NCI-H2171 treated with DMSO at 0.1 percent for 48 hours (cell line): Measurements from ENCODE around the gene GMEB2.
A peak's percentile ranks its signal among the peaks of the same experiment; 100 is the strongest.
"Not testable (repeated sequence)": the region's sequence is repeated elsewhere in the genome, so short reads cannot be mapped to it uniquely, and the experiment has no call there.

Experiments used
- DNase-seq: peaks from one replicate; lab custom pipeline; 2025; lab: John Stamatoyannopoulos, UW

Gene GMEB2

GRCh38 chr20:63626424-63627128 is at the start of gene GMEB2:
Gene GMEB2, minus strand, starts transcription at chr20:63627101. Its CDS starts 7,704 bp downstream, at chr20:63619397.
- peak; percentile 84 for DNase-seq

GRCh38 chr20:63675681-63676368 is 48.9 kb upstream of the GMEB2 start:
- no peak for DNase-seq

DNA sequence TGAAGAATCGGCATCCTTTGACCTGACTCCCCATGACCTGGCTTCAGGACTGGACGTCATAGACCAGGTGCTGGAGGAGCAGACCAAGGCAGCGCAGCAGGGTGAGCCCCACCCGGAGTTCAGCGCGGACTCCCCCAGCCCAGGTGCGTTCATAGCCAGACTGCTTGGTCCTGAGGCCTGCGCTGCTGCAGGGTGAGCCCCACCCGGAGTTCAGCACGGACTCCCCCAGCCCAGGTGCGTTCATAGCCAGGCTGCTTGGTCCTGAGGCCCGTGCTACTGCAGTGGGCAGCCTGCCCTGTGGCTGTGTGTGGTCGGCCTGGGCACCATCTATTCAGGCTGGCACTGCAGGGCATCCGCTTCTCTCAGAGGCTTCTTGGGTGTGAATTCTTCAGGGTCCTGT is 47.0 kb upstream of the GMEB2 start:
- no peak for DNase-seq

DNA sequence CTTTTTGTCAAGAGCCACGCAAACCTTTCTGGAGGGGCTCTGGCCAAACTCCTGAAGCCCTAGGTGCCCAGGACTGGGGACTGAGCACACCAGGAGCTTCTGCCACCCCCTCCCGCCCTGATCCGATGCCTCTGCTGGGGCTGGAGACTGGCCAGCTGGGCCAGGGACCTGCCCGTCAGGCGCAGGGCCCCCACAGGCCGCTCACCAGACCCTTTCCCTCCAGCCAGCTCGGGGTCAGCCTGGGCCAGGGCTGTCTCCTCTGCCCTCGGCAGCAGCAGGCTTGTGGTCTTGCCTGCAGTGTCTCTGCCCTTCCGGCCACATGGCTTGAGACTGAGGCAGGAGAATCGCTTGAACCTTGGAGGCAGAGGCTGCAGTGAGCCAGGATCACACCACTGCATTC is 45.8 kb upstream of the GMEB2 start:
- DNase-seq: no peak

- not testable (repeated sequence) for DNase-seq
Observed at GRCh38 chr20:63671695-63672094, 44.8 kb upstream of the GMEB2 start.

- DNase-seq: no peak
Observed at GRCh38 chr20:63668351-63668750, 41.5 kb upstream of the GMEB2 start.

DNA sequence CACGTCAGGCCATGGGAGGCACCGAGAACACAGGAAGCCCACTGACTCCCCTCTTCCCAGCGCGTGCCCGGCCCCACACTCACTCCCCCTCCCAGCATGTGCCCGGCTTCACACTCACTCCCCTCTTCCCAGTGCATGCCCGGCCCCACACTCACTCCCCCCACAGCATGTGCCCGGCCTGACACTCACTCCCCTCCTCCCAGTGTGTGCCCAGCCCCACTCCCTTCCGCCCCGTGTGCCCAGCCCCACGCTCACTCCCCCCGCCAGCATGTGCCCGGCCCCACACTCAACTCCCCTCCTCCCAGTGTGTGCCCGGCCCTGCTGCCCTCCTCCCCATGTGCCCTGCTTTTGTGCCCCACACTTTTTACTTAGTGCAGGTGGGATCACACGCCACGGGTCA is 41.0 kb upstream of the GMEB2 start:
- no peak for DNase-seq

GRCh38 chr20:63665708-63666107 is 38.8 kb upstream of the GMEB2 start:
- DNase-seq: no peak

DNA sequence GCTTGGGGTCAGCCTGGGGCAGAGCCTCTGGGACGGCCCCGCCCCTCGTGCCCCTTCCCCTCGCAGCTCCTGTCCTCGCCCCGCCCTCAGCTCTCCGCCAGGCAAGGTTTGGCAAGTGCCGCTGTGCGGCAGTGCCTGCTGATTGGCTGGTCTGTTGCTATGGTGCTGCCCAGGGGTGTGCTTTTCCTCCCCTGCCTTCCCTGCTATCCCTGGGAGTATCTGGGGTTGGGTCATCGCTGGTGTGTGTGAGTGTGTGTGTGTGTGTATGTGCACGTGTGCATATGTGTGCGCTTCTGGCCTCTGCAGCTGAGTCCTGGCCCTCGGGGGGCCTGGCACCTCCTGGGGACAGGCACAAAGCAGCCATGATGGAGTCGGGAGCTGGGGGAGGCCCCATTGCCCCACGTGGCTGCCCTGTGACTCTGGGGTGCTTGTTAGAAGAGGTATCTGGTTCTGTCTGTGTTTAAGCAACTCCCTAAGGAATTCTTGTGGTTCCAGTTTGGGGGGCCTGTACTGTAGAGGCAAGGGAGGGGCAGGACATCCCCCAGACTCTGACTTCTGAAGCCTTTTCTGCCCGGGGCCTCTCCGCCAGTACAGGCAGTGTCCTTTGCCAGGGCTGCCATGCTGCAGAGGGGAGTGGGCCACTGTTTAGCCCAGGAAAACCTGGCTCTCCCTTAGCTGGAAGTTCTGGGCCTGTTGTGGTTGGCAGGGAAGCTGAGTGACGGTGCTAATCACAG is 38.1 kb upstream of the GMEB2 start:
- DNase-seq: no peak

DNA sequence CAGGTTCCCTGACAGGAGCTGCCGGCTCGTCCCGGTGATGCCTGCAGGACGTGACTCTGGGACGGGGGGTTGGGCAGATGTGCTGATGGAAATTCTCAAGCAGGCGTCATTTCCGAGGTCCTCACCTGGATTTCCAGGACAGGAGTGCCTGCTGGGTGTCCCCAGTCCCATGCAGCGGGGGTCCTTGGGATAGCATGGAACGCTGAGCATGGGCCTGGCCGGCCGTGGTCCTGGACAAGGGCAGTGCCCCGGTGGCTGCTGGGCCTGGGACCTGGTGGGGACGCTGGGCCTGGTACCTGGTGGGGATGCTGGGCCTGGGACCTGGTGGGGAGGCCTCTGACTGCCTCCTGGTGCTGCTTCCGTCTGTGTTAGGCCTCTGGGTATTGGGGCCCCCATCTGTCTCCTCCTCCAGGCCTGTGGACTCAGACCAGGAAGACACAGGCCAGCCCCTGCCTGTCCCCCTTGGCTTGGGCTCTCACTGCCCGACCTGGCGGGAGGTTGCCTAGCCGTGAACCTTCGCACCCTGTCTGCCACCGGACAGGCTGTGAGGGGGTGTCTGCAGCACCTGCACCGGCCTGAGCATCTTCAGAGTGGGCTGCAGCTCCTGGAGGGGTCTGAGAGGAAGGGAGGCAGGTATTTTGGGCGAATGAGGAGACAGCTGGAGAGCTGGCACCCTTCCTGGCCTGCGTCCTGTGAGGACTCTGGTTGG is 37.4 kb upstream of the GMEB2 start:
- no peak for DNase-seq

DNA sequence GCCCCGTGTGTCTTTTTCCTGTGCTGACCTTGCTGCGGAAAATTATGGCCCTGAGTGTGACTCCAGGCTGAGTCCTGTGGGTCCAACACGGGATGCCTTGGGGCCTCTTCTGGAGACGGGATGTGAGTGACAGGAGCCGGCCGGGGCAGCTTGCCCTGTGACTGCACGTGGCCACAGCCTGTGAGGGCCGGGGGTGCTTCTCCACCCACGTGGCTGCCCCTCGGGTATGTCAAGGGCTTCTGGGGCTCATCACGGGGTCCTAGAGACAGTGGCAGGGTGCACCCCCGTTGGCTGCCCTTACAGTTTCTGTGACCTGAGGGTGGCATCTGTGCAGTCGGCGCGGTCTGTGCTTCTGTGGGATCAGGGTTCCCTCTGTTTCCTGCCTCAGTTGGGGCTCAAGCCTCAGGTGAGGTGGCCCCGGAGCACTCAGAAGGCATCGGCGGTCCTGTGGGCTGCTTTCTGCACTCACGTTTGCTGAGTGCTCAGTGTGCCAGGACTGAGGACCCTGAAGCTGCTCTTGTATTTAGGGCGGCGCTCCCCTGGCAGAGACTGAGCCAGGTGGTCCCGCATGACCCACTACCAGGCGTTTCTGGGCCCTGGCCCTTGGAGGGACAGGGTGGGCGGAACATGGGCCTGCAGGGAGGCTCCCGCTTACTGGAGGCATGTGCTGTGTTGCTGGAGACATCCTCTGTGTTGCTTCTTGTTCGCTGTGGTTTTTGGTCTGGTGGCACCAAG is 36.6 kb upstream of the GMEB2 start:
- no peak for DNase-seq

DNA sequence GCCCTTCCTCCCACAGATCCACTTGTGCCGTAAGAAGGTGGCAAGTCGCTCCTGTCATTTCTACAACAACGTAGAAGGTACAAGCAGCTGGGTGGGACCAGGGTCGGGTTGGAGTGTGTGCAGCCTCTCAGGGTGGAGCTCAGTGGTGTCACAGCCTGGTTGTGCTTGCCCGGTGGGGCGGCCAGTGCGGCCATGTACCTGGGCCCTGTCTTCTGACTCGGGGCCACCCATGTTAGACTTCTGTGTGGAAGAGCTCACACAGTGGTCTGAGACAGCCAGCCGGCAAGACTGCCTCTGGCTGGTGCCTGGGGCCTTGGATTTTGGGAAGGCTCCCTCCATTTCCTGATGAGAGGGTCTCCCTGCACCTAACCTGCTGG is 35.9 kb upstream of the GMEB2 start:
- no peak for DNase-seq

DNA sequence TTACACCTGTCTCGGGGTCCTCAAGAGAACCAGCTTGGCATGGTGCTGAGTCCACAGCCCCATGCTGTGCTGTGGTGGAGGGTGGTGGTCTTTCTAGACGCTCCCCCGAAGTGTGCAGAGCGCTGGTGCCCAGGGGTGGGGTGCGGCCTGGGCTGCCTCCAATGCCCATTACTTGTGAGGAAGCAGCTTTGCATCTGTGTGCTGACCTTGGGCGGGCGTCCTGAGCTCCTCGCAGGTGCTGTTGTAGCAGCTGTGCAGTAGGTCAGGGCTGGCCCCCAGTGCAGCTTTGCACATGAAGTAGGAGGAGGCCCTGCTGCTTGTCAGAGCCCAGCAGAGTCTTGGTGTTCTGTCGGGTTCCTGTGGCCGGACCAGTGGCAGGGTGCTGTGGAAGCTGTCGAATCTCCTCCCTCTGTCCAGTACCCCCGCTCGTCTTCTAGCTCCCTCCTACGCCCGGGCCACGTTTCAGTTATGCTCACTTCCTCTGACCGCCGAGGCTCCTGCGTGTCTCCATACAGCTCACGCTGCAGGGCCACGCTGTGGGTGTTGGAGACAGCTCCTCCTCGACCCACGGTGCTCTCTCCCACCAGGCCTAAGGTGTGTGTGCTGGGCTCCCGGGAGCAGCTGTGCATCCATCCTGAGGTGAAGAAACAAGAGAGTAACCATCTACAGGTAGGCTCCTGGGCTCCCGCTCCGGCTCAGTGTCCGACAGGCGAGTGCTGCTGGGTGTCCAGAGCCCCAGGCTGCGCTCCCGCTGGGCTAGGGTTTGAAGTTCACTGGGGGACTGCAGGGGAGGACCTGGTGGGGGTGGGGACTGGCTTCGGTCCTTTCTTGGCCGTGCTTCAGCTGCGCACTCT is 35.3 kb upstream of the GMEB2 start:
- no peak for DNase-seq

- DNase-seq: no peak
Observed at GRCh38 chr20:63661108-63661507, 34.2 kb upstream of the GMEB2 start.

- no peak for DNase-seq
Observed at GRCh38 chr20:63660622-63661021, 33.7 kb upstream of the GMEB2 start.

DNA sequence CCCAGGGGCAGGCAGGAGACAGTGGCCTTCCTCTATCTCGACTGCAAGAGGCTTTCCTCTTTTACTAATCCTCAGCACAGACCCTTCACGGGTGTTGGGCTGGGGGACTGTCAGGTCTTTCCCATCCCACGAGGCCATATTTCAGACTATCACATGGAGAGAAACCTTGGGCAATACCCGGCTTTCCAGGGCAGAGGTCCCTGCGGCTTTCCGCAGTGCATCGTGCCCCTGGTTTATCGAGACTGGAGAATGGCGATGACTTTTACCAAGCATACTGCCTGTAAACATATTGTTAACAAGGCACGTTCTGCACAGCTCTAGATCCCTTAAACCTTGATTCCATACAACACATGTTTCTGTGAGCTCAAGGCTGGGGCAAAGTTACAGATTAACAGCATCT is 33.3 kb upstream of the GMEB2 start:
- DNase-seq: not testable (repeated sequence)

DNA sequence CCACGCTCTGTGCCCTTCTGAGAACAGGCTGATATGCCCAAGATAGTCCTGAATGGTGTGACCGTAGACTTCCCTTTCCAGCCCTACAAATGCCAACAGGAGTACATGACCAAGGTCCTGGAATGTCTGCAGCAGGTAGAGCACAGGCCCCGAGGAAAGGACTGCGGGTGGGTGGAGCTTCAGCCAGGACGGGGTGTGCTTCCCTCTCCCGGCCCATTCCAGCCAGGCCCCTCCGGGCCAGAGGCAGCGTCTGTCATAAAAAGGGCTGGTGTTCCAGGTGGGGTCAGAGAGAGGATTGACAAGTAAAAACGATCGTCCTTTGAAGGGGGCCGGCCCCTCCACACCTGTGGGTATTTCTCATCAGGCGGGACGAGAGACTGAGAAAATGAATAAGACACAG is 32.5 kb upstream of the GMEB2 start:
- no peak for DNase-seq

DNA sequence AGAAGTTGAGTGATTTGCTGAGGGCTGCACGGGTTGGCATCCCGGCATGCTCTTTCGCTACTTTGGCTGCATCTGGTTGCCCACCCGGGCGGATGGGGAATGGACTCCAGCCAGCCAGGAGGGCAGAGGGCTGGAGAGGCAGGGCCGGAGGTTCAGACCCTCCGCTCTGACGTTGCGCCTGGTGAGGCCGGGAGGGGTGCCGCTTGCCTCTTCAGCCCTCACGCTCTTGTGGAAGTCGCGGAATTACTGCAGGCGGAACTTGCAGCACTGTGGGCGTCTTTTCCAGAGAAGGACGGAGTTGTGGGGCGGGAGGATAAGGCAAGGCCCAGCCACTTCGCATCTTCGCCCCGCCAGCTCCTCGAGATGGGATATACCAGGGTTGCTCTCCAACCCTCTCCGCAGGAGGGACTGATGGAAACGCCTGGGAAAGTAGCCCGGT is 31.9 kb upstream of the GMEB2 start:
- DNase-seq: no peak

DNA sequence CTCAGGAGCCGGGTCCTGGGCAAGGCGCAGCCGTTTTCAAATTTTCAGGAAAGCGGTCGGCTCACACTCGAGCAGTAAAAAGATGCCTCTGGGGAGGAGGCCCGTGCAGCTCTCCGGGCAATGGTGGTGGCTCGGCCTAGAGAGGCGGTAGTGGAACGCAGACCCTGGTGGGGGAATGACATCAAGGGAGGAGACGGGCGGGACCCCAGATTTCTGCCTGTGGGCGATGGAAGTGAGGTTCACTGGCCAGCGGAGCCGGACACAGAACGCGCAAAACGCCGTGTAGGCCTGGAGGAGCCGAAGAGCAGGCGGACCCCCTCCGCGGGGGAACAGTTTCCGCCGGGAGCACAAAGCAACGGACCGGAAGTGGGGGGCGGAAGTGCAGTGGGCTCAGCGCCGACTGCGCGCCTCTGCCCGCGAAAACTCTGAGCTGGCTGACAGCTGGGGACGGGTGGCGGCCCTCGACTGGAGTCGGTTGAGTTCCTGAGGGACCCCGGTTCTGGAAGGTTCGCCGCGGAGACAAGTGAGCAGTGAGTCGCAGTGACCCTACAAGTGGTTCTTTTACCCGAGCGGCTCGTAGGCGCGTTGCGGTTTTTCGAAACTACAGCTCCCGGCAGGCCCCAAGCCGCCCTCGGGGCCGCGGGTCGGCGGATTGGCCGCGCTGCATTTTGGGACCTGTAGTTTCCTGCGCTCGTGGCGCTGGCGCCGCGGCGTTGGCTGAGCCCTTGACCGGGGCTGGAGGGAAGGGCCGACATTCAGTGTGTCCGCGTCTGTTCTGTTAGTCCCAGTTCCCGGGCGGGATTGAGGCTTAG is 31.2 kb upstream of the GMEB2 start, which contains the start of gene RTEL1:
Gene RTEL1 (plus strand): TSS at position 376 of the 812 bp plus-strand sequence. CDS start 1,091 bp downstream, outside the sequence.
- DNase-seq: peak; percentile 92
